SK-N-SH (cell line): Measurements from ENCODE around the gene NR1H4.

Experiments used
- ELF1 ChIP-seq: IDR thresholded peaks from 2 replicates; pipeline ENCODE4 v1.4.0; 2012
- EZH2phosphoT487 ChIP-seq: fragments of 200-600 bp; sonication (generic); IDR thresholded peaks from 2 replicates; pipeline ENCODE4 v1.6.1; 2017; ENCODE audit warnings: low read depth, mixed run types, mild to moderate bottlenecking, antibody characterized with exemption, moderate library complexity, borderline replicate concordance

DNA sequence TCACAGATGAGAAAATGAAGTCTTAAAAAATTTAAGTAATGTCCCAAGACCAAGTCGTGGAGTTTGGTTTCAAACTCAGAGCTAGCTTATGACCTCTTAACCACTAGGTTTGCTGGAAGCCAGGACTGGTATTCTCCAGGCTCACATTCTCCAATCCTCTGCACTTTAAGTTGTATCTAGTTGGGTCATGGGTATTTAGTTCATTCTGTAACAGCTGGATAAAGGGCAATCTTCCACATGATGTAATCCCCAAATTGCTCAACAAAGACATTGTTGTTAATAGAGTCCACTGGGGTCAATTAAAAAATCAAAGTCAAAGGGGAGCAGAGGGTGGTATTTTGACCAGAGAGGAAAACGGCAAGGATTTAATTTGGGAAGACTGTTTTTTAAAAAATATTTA is 82.1 kb downstream of the NR1H4 start:
- TF ChIP-seq ELF1: no peak
- no peak for TF ChIP-seq EZH2phosphoT487
